Measurements from ENCODE around the gene TFEB.

Gene TFEB

DNA sequence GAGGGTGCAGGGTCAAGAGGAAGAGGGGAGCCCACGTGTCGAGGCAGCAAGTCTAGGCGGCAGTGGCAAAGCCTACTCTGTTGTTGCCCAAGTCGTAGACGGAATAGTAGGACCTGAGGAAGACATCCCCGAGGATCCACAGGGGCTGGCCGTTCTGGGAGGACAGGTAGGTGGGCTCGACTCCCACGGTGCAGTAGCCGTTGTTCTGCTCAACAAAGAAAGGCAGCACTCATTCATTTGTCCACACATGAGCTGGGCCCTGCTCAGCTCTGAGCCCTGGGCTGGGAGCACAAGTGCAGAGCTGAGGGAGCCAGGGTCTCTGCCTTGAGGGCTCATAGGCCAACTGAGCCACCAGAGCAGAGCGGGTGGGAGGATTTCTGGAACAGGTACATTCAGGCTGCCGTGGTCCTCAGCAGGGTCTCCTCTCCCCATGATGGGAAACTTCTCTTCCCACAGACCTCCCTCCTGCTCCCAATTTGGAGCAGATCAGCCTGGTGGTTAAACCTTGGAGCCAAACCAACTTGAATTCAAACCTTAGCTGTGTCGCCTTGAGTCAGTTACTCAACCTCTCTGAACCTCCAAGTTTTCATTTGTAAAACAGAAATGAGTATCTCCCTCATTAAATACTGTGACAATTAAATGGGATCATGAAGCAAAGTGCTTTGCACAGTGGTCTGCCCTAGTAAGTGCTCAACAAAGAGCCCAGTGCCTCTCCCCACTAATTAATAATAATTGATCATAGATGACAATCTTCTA is 1.6 kb upstream of the TFEB start:
- no peak for DNase-seq

DNA sequence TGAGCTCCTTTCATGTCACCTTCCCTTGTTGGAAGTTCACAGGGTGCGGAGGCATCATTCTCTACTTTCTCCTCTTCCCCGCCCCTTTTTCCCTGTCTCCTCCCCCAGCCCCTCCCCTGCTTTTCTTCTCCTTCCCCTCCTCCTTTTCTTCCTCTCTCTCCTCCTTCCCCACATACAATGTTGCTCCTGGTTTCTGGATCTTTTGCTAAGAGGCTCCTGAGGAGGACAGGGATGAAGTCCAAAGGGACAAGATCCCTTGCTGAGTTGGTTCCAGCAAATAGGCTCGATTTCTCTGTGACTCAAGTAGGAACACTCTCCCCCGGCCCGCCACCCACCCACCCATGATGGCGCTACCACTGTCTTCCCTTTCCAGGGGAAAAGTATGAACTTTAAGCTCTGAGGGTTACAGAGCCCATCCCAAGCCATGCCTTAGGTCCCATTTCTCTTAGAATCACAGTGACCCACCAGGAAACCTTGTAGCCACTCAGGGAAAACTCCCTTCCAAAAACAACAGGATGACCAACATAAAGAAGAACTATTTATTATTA is 852 bp upstream of the TFEB start:
- DNase-seq: no peak

GRCh38 chr6:41734666-41735426 is 562 bp downstream of the TFEB start:
- DNase-seq: no peak

DNA sequence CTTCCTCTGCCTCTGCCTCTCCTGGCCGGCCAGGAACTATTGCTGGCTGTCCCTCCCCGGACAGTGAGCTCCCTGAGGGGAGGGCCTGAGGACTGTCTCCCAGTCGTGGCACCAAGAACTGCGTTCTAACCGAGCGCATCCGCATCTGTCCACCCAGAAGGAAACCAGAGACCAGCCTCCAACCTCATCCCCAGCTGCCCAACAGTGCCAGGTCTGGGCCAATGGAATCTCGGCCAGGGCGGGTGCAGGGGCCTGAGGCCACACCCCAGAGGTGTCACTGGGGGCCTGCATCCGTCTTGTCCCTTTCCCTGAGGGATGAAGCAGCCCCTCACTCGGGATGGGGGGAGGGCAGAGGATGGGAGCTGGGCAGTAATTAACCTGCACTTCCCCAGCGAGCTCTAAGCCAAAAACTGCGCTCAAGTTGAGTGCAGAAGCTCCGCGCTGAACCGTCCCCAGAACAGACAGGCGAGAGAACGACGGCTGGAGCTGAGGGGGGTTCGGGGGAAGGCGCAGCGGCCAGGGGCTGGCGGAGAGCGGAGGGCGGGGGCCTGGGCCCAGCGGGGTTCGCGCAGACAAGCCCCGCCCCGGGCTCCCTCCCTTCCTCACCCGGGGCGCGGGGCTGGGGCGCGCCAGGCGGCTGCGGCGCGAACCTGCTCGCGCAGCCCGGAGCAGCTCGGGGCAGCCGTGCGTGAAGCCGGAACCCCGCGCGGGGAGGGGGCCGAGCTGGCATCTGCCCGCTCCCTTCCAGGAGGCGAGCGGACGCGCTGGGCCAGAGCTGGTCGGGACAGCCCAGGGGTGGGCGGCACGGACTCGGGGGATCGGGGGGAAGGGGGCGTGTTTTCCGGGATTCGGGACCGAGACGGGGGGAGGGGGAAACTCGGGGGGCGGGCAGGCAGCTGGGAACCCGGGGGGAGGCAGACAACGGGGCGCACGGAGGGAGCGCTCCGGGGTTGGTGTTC is 1.4 kb downstream of the TFEB start:
- DNase-seq: peak; percentile 8

- DNase-seq: no peak
These were observed 2.1 kb downstream of the TFEB start for GRCh38 chr6:41733360-41733706.

GRCh38 chr6:41732591-41733359 is 2.6 kb downstream of the TFEB start:
- DNase-seq: no peak

DNA sequence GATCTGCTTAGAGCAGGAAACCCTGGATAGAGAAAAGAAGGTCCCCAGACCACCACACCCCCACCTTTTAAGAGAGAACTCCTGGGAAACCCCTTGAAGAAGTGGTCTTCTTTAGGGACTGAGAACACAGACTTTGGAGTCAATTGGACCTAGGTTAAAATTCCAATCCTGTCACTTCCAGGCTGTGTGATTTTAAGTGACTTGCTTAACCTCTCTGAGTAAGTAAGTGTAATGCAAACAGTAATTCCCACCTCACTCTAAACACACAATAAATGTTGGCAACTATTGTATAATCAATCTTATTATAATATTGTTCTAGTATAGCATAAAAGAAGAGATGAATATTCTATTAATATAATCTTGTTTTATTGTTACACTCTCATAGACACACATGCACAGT is 3.3 kb downstream of the TFEB start:
- DNase-seq: no peak

GRCh38 chr6:41731561-41732086 is 3.8 kb downstream of the TFEB start:
- DNase-seq: no peak

DNA sequence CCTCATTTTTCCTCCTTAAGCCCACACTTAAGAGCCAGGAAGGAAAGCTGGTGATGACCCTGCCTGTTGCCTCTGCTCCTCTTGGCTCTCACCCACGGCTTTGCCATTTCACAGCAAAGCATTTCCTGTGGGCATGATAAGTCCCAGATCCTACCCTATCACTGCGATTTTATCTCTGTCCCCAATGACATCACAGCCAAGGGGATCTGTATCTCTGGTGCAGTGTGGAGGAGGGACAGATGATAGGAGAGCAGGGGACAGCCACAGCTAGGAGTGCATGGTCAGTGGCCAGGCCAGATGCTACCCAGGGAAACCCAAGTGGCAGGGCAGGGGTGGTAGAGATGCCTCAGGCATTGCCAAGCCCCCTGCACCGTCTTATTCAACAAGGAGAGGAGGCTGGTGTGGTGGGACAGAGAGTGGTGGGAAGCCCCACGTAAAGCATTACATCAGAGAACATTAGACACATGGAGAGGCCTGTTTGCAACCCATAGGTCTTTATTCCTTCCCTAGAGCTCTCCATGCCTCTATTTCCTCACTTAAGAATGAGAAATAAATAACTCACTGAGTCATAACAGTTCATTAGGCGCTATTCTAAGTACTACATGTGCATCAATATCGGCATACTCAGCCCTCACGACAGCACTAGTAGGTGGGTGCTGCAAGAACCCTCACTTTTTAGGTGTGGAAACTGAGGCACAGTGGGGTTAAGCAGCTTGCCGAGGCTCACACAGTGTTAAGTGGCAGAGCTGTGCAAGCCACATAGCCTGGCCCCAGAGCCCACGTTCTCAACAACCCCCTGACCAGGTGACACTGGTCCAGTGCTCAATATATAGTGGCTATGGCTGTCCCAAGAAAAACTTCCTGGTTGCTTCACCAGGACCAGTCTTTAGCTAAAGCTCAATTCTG is 4.6 kb downstream of the TFEB start:
- DNase-seq: no peak

- DNase-seq: no peak
These were observed 5.8 kb downstream of the TFEB start for GRCh38 chr6:41729624-41730023.

GRCh38 chr6:41728954-41729353 is 6.5 kb downstream of the TFEB start:
- no peak for DNase-seq

DNA sequence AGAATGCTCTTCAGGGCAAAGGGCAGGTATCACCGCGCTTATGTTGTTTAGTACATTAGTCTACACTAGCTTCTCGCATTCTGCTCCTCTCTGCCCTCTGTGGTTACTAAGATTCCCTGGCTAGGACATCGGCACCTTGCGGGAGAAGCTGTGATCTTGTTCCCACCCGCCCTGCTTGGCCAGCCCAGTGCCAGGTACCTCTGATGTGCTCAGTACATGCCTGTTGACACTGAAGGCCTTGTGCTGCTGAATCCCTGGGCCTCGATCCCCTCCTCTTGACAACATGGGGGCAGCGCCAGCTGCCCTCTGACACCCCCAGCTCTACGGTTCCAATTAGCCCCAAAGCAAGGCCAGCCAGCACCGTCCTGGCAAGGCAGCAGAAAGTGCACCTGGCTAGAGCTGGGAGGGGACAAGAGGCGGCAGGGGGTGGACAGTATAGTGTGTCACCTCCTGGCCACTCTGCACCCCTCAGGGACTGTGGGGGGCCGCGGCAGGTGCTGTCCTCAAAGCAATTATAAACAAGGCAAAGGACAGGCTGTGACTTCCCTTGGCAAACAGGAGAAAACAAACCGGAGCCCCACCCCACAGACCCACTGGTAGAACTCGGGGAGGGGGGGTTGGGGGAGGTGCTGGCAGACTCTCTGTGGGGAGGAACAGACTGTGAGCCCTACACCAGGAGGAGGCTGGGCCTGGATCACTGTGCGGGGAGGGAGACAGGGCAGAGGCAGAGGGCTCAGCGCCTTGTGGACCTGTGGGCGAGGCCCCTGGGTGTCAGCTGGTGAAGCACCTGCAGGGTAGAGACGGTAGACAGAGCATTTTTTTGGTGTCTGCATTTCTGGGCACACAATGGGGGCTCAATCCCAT is 7.1 kb downstream of the TFEB start:
- DNase-seq: no peak

- DNase-seq: no peak
These were observed 7.7 kb downstream of the TFEB start for GRCh38 chr6:41727705-41728072.

DNA sequence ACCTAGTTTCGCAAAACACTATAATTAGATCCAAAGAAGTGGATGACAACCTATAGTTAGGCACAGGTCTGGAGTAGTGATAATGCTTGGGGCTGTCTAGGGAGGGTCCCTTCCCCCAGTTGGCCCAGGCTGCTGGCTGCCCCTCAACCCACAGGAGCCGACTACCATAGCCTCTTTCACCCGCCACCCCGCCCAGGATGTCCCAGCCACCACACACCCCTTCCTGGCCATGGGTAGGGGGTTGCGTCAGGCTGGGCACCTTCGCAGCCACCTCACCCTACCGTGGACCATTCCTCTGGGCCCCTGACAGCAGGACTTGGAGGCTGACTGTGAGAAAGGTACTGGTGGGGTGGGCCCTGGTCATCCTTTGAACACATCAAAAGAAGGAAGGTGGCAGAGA is 8.5 kb downstream of the TFEB start:
- no peak for DNase-seq

DNA sequence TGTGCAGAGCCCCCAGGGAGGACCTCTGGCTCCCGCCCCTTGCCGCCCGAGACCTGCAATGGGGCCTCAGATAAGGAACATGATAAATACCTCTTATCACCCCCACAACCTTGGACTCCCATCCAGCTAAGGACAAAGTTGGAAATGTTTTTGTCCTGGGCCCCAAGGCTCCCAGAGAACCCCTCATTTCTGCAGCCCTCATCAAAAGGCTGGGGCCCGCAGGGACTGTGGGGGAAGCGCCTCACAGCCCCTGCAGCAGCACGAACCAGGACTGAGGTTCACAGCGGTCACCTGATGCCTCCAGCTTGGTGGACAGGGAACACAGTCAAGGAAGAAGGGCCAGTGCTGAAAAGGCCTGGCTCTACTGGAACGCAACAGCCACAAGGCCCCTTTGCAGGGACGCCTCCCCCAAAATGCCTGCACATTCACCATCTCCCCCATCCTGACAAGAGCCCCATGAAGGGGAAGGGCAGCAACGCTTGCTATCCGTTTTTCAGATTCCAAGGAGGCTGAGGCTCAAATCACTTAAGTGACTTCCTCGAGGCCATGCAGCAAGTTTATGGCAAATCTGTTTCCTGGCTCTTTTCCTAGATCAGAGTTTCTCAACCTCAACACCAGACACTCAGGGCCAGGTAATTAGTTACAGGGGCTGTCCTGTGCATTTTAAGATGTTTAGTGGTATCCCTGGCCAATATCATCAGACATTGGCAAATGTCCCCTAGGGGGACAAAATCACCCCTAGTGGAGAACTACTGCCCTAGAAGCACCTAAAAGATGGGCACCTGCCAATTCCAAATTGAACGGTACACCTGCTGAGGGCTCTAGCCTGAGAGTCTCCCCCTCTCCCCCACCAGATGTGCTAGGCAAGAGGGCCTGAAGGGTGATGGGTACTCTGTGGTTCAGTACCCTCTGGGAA is 10.6 kb downstream of the TFEB start:
- no peak for DNase-seq

DNA sequence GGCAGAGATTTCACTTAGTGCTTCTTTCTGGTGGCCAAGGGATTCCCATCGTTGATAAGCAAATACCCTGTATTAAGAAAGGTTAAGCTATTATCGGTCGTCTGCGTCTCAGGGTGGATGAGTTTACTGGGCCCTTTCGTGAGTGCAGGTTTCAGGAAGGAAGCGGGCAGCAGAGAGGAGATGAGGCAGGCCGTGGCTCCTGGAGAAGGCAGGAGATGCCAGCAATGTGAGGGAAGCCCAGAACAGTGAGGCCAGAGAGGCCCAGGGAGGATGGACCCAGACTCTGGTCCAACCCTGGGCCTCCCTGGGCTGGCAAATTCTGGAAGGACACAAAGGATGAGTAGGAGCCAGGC is 11.2 kb downstream of the TFEB start:
- no peak for DNase-seq

DNA sequence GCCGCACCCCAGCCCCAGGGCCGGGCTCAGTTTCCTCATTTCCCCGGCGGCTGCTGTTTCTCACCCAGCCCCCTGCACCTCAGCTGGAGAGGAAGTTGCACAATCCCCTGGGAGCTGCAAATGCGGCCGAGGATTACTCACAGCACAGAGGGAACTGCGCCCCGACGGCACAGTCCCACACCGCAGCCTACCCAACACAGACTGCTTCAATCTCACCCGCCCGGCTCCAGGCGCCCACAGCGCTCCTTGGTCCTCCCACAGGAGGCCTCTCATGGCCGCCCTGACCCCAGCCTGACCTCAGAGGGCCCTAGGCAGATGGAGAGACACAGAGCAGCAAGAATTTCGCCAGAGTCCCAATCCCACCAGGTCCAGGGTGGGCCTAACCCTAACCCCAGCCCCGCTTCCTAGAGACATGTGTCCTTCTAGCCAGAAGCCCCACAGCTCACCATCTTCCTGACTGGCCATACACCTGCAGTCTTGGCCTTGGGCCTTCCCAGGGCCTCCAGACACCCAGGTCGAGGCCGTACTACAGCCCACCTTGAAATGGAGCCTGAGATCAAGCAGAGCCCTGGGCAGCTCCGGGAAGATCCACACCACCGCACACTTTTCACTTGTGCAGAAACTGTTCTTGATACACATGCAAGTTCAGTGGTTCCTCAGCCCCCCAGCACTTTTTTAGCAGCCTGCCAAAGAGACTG is 11.7 kb downstream of the TFEB start:
- DNase-seq: peak; percentile 5

DNA sequence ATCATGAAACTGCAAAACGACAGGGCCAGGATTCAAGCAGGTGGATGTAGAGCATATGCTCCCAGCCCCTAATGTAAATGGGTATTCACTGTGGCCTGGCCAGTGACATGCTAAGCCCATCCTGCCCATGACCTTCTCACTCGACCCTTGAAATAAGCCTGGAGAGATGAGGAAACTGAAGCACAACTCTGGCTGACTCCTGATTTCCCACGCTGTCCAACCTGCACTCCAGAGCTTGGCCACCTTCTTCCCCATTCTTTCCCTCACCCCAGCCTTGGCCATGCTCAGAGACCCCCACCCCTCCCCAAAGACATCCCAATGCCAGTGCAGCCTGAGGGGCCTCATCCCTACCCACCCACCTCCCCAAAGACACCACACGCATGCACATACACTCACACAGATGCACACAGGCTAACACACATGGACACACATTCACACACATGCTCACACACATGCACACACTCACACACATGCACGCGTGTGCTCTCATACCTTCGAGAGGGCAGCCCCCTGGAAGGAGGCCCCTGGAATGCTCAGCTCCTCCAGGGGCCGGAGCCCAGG is 12.4 kb downstream of the TFEB start:
- DNase-seq: no peak
